Right lobe of liver (tissue), 6 donors: ENCODE data around the gene NFAT5. TPM values are rescaled to one million over a fixed set of nuclear protein-coding genes. Genes with fewer than 3 reads are reported as not detected.

Experiments
- ATAC-seq, 4 donors: fragments of 200-7000 bp; cut with Tn5 transposase; one replicate each; pipeline ENCODE4 v1.9.1; 2020; ENCODE audit warnings: mild to moderate bottlenecking in 4 of 4, moderate library complexity in 4 of 4
- DNase-seq, 3 donors: peaks; one replicate each; pipeline ENCODE4 v3.0.0-alpha.2; 2020
- H3K27ac ChIP-seq, 3 donors: fragments of 200-600 bp; one replicate each; pipeline ENCODE4 v1.8.0; 2022
- H3K27me3 ChIP-seq, 2 donors: fragments of 200-600 bp; one replicate each; pipeline ENCODE4 v1.8.0; 2022
- H3K36me3 ChIP-seq, 4 donors: fragments of 200-600 bp; sonication (generic) in 1 of 4; one replicate each; pipeline versions ENCODE4 v1.5.1 to v1.8.0; 2017 to 2022; ENCODE audit warnings: control low read depth in 1 of 4
- H3K4me1 ChIP-seq, 4 donors: fragments of 200-600 bp; sonication (generic) in 1 of 4; one replicate each; pipeline versions ENCODE4 v1.5.1 to v1.8.0; 2017 to 2022; ENCODE audit warnings: control low read depth in 1 of 4
- H3K4me3 ChIP-seq, 3 donors: fragments of 200-600 bp; one replicate each; pipeline ENCODE4 v1.8.0; 2022
- H3K9me3 ChIP-seq, 4 donors: fragments of 200-600 bp; sonication (generic) in 1 of 4; one replicate each; pipeline versions ENCODE4 v1.5.1 to v1.8.0; 2017 to 2022; ENCODE audit warnings: control low read depth in 1 of 4
- CTCF ChIP-seq, 4 donors: fragments of 200-600 bp in 3 of 4; fragments of 450-650 bp in 1 of 4; IDR thresholded peaks; one replicate each; pipeline versions ENCODE4 v1.5.1 to v1.8.0; 2016 to 2022; ENCODE audit warnings: antibody characterized with exemption in 4 of 4, mild to moderate bottlenecking in 2 of 4
- POLR2A ChIP-seq: fragments of 450-650 bp; IDR thresholded peaks from one replicate; pipeline ENCODE4 v1.6.1; 2017; ENCODE audit warnings: antibody characterized with exemption, mild to moderate bottlenecking
- WGBS: methylation state at CpG from one replicate; pipeline ENCODE4 v1.1.6; 2018; ENCODE audit warnings: low coverage, low lambda C conversion rate; ENCODE audit not compliant: insufficient coverage; ENCODE audit errors: missing lambda C conversion rate; 5-methylcytosine and 5-hydroxymethylcytosine counted together
- intact Hi-C, 2 donors: fragments of 100-400 bp; cut with DNase I; formaldehyde crosslinking; loops; one replicate each; pipeline versions ENCODE4 v1.11.2 to v1.14.1; 2022
- total RNA-seq, 6 experiments: library from RNA; depleted of rRNA in 2 of 6; stranded (reverse); fragments of >200 nt in 2 of 6; fragmentation: NEBNext Ultra II Directional in 3 of 6; extraction: Animal tissue kit (Norgen Biotek cat#: 25700) in 3 of 6; gene quantifications; one replicate each; pipeline versions ENCODE4 v1.1.0 to v1.2.4, GENCODE V29; 2016 to 2023
- donor health status: DM: no; HTN: yes; CAD: no.
- donor health status: DM: no; HTN: no; CAD: no.
- donor health status: DM: no; HTN: no; CAD: no.
- donor health status: DM: no; HTN: yes; CAD: no.
- donor health status: DM: no; HTN: yes; CAD: no.

The NFAT5 gene
- total RNA-seq, 6 experiments from 2014 or later, result 10.3 to 19.6 (median 14.8) TPM

- WGBS, result 87% methylated on average over 4 of the region's 6 CpGs
- H3K9me3 ChIP-seq, result no peaks in the 10 kb centered on the region
- H3K4me3 ChIP-seq, result no peak overlapping the region
- intact Hi-C loops, result no loop called here
- no peaks in the 10 kb centered on the region for H3K4me1 ChIP-seq
- ATAC-seq, result no peak
- TF ChIP-seq POLR2A (no peak), CTCF (IDR thresholded peaks at IDR 0.05) (no peak)
- no peaks in the 10 kb centered on the region for H3K27me3 ChIP-seq
- no peak for DNase-seq
- no peak overlapping the region for H3K27ac ChIP-seq
- no peaks in the 10 kb centered on the region for H3K36me3 ChIP-seq
These were observed 155.7 kb downstream of the NFAT5 start for GRCh38 chr16:69721441-69721957.

- no peaks in the 10 kb centered on the region for H3K27me3 ChIP-seq
- ATAC-seq (no peak), DNase-seq (no peak)
- no peaks in the 10 kb centered on the region for H3K4me1 ChIP-seq
- no peak overlapping the region for H3K4me3 ChIP-seq
- H3K9me3 ChIP-seq, result no peaks in the 10 kb centered on the region
- H3K36me3 ChIP-seq, result no peaks in the 10 kb centered on the region
- WGBS, result 100% methylated on average over 1 of the region's 2 CpGs
- intact Hi-C loops, result no loop called here
- H3K27ac ChIP-seq, result no peak overlapping the region
- TF ChIP-seq CTCF (IDR thresholded peaks at IDR 0.05) (no peak), POLR2A (no peak)
These were observed 158.7 kb downstream of the NFAT5 start for GRCh38 chr16:69724414-69724873.

- intact Hi-C loops, result no loop called here
- no peak for DNase-seq
- no peak for ATAC-seq
- WGBS, result 69% methylated on average over 4 of the region's 6 CpGs
- no peaks in the 10 kb centered on the region for H3K27me3 ChIP-seq
- H3K9me3 ChIP-seq, result no peaks in the 10 kb centered on the region
- no peak overlapping the region for H3K27ac ChIP-seq
- TF ChIP-seq CTCF (IDR thresholded peaks at IDR 0.05) (no peak), POLR2A (no peak)
- no peaks in the 10 kb centered on the region for H3K36me3 ChIP-seq
- H3K4me3 ChIP-seq, result no peak overlapping the region
- no peaks in the 10 kb centered on the region for H3K4me1 ChIP-seq
These were observed 159.3 kb downstream of the NFAT5 start for GRCh38 chr16:69724981-69725479.

GRCh38 chr16:69725480-69726312, 159.9 kb downstream of the NFAT5 start:
- WGBS, result 71% methylated on average over 24 of the region's 32 CpGs
- intact Hi-C loops, result no loop called here
- TF ChIP-seq POLR2A (no peak), CTCF (IDR thresholded peaks at IDR 0.05) (no peak)
- H3K36me3 ChIP-seq, result no peaks in the 10 kb centered on the region
- H3K27ac ChIP-seq, result peak overlapping the region in 1 of 3 donors; percentile 0
- H3K4me1 ChIP-seq, result no peaks in the 10 kb centered on the region
- no peaks in the 10 kb centered on the region for H3K27me3 ChIP-seq
- DNase-seq (no peak), ATAC-seq (no peak)
- peak overlapping the region; percentile 24 to 48 (median 31) for H3K4me3 ChIP-seq
- no peaks in the 10 kb centered on the region for H3K9me3 ChIP-seq
